GM18951 (cell line): Measurements from ENCODE around the gene NIF3L1.
A peak's percentile ranks its signal among the peaks of the same experiment; 100 is the strongest.

Experiments used
- POLR2A ChIP-seq: IDR thresholded peaks from 4 replicates; pipeline ENCODE4 v1.6.1; 2011; ENCODE audit warnings: mild to moderate bottlenecking; ENCODE audit not compliant: insufficient read length, insufficient read depth; ENCODE audit errors: extremely low read depth
- in situ Hi-C: fragments of 300-500 bp; cut with MboI; formaldehyde crosslinking; loops from one replicate; pipeline ENCODE4 v1.12.0; 2022; ENCODE audit warnings: low sequenced_read_pairs, mixed read lengths, inconsistent platforms; ENCODE audit not compliant: unreplicated experiment

NIF3L1 gene, protein sequence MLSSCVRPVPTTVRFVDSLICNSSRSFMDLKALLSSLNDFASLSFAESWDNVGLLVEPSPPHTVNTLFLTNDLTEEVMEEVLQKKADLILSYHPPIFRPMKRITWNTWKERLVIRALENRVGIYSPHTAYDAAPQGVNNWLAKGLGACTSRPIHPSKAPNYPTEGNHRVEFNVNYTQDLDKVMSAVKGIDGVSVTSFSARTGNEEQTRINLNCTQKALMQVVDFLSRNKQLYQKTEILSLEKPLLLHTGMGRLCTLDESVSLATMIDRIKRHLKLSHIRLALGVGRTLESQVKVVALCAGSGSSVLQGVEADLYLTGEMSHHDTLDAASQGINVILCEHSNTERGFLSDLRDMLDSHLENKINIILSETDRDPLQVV

DNA sequence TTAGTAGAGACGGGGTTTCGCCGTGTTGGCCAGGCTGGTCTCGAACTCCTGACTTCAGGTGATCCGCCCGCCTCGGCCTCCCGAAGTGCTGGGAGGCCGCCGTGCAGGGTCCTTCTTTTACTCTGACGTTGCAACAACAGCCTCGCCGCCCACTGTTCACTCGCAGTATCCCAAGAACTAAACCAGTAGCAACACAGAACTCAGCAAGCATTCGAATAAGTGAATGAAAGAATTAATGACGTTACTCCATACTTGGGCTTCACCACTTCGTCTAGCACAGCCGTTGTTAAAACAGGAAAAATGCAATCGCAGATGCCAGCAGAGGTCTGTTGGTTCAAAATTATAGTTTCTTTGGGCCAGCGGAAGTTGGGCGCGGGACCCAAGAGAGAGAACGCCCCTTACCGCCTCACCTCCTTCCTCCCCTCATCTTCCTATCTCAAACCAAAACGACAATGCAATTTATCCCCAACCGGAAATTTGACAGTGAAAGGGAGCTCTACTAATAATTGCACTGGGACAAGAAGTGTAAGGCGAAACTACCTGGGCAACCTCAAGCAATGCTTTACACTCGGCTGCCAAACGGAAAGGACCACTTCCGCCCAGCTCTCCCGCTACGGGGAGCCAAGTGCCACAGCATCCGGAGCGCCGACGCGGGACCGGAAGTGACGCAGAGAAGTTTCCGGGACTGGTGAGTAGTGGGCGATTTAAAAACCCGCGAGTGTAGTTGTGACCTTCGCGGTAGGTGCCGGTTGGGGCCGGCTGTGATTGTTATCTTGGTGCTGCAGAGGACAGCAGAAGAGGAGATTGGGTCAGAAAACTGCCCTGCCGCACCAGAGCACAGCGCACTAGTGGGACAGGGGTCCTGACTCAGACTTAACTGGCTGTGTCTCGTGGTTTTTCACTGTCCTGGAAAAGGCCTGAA, at the start of gene NIF3L1, which contains the start of gene PPIL3:
NIF3L1 (plus strand) TSS at position 668 of the 922 bp plus-strand sequence. CDS start 2,573 bp downstream, outside the sequence.
PPIL3 (minus strand) TSS at position 374 of the 922 bp plus-strand sequence. CDS start 1,462 bp downstream, outside the sequence.
- peak; percentile 72 for TF ChIP-seq POLR2A
- in situ Hi-C loops = no loop called here

DNA sequence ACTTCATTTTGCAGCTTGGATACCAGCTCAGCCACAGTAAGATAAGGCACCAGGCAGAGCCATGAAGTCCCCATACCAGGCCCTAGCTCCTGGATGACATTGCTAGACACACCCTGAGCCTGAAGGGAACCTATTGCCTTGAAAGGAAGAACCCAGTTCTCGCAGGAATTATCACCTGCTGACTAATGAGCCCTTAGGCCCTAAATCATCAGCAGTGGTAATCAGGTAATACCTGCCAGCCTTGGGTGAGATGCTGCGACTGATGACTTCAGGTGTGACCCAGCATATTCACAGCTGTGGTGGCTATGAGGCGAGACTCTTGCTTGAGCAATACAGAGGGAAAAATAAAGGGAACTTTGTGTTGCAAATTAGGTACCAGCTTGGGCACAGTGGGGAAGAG, 49.7 kb upstream of the NIF3L1 start:
- TF ChIP-seq POLR2A = no peak

DNA sequence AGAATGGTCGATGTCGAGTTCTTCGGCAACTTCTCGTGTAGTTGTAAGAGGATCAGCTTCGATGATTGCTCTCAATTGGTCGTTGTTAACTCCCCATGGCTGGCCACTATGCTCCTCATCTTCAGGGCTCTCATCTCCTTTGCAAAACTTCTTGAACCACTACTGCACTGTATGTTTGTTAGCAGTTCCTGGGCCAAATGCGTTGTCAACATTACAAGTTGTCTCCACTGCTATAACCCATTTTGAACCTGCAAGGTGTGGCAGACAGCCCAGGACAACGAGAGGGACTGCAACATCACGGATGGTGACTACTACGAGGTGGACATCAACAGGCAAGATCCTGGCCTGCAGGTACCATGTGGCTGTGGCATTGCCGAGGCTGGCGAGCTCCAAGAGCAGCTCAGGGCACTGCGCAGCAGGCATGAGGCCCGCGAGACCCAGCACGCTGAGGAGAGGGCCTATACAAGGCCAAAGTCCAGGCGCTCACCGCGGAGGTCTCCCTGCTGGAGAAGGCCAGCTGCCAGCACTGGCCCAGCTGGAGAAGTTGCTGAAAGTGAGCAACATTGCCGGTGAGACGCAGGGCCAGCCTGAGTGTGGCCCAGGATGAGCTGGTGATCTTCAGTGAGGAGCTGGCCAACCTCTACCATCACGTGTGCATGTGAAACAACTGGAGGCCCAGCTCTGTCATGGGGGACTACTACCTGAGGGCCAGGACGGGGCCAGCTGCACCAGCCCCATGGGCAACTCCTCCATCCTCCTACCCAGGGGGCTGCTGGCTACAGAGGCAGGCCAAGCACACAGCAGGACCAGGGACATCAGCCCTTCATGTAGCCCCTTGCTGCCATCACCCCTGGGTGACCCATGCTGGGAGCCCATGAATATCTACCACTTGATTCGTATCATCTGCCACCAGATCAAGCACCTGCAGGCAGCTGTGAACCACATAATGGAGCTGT, 44.9 kb upstream of the NIF3L1 start:
- in situ Hi-C loops = no loop called here
- no peak for TF ChIP-seq POLR2A

More for the DNA sequence above, 49.7 kb upstream of the NIF3L1 start:
- in situ Hi-C loops = no loop called here

DNA sequence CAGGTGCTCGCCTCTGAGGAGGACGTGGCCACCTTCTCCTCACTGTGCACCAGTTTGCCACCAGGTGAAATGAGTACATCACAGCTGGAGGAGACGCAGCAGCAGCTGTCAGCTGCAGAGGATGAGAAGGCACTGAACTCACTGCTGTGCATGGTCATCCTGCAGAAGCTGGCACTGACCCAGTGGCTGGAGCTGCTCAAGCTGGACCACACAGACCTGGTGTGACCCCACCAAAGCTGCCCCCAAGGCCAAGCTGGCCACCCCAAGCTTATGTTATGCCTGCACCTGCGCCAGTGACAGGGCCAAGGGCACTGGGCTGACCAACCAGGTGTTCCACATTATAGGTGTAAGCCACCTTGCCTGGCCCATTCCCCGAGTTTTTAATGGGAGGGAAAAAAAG, 44.0 kb upstream of the NIF3L1 start:
- no peak for TF ChIP-seq POLR2A

DNA sequence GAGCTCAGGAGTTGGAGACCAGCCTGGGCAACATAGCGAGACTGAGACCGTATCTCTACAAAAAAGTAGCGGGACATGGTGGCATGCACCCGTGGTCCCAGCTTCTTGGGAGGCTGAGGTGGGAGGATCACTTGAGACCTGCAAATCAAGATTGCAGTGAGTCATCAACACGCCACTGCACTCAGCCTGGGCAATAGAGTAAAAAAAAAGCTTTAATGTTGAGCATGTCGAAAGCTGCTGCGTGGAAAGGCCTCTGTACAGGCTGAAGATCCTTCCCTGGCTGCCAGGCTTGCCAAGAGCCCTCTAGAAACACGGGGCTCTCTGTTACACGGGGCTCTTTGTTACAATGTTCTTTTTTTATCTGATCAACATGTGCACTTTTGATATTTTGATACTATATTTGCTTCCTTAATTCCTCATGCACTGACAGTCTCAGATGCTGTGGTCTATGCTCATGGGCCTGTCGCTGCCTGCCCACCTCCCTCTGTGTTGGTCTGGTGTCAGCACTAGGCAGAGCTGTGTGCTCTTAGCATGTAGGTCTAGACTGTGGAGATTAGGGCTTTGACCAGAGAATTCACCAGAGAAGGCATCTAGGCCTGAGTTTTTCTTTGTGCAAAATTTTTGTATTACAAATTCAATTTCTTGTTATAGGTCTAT, 43.4 kb upstream of the NIF3L1 start:
- in situ Hi-C loops = no loop called here
- TF ChIP-seq POLR2A = no peak

More for the DNA sequence above, 44.0 kb upstream of the NIF3L1 start:
- in situ Hi-C loops = no loop called here

DNA sequence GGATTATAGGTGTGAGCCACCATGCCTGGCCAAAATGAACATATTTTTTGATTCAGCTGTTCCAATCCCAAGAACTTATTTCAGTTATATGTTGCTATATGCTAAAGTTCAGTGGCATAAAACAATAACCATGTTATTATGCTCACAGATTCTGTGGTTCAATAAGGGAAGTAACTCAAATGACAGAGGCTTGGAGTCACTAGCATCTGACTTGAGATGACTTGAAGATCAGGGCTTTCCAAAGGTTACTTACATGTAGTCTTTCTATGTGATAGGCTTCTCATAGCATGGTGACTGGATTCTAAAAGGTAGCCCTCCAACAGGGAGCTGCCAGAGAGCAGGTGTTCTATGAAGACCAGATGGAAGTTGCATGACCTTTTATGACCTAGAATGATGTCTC, 41.9 kb upstream of the NIF3L1 start:
- no peak for TF ChIP-seq POLR2A
- in situ Hi-C loops = no loop called here

DNA sequence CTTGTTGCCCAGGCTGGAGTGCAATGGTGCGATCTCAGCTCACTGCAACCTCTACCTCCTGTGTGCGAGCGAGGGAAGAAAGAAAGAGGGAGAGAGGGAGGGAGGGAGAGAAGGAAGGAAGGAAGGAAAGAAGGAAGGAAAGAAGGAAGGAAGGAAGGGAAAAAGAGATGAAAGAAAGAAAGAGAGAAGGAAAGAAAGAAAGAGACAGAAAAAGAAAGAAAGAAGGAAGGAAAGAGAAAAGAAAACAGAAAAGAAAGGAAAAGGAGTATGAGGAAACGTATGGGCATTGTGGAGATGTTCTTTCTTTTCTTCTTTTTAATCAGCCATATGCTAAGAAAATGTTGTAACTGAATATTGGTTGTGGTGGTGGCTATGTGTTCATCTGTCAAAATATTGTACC, 41.2 kb upstream of the NIF3L1 start:
- in situ Hi-C loops = no loop called here
- no peak for TF ChIP-seq POLR2A

DNA sequence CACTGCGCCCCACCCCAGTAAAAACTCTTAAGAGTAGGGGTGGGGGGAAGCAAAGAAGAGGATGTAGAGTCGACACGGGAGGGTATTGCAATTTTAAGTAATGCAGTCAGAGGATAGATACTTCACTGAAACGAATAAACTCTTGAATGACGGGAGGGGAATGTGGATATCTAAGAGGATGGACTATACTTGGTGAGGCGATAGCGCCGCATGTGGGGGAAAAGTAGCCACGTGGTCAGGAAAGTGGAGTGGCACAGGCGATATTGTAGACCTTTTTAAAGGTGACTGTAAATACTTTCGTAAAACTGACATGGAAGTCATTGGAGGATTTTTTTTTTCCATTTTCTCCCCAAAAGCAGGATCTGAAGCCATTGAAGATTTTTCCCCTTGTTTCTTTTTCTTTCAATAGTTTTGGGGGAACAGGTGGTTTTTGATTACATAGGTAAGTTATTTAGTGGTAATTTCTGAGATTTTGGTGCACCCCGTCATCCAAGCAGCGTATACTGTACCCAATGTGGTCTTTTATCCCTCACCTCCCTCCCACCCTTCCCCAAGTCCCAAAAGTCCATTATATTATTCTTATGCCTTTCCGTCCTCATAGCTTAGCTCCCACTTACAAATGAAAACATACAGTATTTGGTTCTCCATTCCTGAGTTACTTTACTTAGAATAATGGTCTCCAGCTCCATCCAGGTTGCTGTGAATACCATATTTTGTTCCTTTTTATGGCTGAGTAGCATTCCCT, 38.5 kb upstream of the NIF3L1 start:
- in situ Hi-C loops = no loop called here
- TF ChIP-seq POLR2A = no peak

DNA sequence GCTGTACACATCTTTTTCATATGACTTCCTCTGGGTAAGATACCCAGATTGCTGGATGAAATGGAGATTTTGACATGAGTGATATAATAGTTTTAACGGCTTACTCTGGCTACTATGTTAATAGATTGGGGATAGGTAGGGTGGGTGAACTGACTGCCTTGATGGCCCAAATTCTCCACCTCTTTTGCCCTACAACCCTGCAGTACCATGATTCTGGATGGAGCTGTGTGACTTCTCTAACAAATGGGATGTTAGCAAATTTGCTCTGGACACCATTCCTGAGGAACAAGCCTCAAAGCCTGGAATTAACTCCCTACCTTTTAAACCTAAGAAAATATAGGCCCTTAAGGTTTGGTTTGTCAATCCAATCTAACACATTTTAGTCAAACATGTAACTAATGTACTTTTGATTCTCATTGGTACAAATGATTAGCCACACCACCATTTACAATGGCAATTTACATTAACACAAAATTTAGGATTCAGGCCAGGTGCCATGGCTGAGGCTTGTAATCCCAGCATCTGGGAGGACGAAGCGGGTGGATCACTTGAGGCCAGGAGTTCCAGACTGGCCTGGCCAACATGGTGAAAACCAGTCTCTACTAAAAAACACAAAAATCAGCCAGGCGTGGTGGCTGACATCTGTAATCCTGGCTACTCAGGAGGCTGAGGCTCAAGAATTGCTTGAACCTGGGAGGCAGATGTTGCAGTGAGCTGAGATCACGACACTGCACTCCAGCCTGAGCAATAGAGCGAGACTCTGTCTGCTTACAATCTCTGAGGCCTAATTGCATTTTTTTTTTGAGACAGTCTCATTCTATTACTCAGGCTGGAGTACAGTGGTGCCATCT, 37.5 kb upstream of the NIF3L1 start:
- in situ Hi-C loops = no loop called here
- no peak for TF ChIP-seq POLR2A

DNA sequence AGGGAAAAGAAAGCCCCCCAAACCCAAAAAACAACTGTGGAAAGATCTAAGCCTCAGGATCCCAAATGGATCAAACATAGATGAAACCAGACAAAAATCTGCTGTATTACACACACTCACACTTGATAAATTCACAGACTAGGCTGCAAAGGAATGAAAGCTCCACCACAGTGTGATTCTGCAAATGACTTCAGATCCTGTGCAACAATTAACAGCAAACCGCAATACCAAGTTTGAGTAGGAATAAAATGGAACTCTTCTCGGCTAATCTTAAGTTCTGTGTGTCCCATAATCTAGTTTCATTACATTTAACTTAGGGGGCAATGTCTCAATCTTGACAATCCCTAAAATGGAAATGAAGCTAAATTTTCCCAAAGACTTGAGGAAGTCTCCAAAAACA, 36.6 kb upstream of the NIF3L1 start:
- TF ChIP-seq POLR2A = no peak
- in situ Hi-C loops = no loop called here

DNA sequence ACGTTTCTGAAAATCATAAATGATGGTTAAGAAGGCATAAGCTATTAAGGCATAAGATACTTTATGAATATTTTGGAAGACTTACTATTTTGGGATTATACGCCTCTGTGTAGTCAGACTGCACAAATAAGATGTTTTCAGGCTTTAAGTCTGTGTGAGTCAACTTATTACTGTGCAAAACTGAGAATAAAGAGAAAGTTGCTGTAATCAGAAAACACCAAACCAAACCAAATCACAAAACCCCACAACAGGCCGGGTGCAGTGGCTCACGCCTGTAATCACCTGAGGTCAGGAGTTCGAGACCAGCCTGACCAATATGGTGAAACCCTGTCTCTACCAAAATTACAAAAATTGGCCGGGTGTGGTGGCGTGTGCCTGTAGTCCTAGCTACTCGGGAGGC, 32.4 kb upstream of the NIF3L1 start:
- TF ChIP-seq POLR2A = no peak
- in situ Hi-C loops = no loop called here
